Lung (tissue), 12 donors: ENCODE results near the gene BMAL2. TPM values are rescaled to one million over a fixed set of nuclear protein-coding genes. Genes with fewer than 3 reads are reported as not detected.
A peak's percentile ranks its signal among the peaks of the same experiment; 100 is the strongest.

Experiments used
- ATAC-seq: fragments of 200-7000 bp; cut with Tn5 transposase; one replicate; pipeline ENCODE4 v1.9.1; 2020; ENCODE audit warnings: moderate number of reproducible peaks; ENCODE audit not compliant: insufficient read depth, low FRiP score
- DNase-seq, 3 donors: peaks; one replicate each; pipeline ENCODE4 v3.0.0-alpha.2; 2013 to 2017
- H3K27ac ChIP-seq, 2 donors: one replicate each; pipeline ENCODE4 v1.5.1; 2013; ENCODE audit warnings: mild to moderate bottlenecking in 2 of 2, moderate library complexity in 2 of 2, control low read depth in 1 of 2, inconsistent platforms in 1 of 2, low read depth in 1 of 2, low read length in 1 of 2
- H3K27me3 ChIP-seq, 3 donors: one replicate each; pipeline ENCODE4 v1.5.1; 2013; ENCODE audit warnings: low read length in 2 of 3; ENCODE audit not compliant: control insufficient read depth in 3 of 3, insufficient read depth in 3 of 3
- H3K36me3 ChIP-seq, 4 donors: one replicate each; pipeline ENCODE4 v1.5.1; 2013; ENCODE audit warnings: low read length in 4 of 4, mild to moderate bottlenecking in 1 of 4, moderate library complexity in 1 of 4; ENCODE audit not compliant: control insufficient read depth in 4 of 4, insufficient read depth in 4 of 4
- H3K4me1 ChIP-seq, 5 donors: one replicate each; pipeline ENCODE4 v1.5.1; 2013; ENCODE audit warnings: low read length in 5 of 5, mild to moderate bottlenecking in 2 of 5, moderate library complexity in 1 of 5; ENCODE audit not compliant: control insufficient read depth in 5 of 5, insufficient read depth in 5 of 5
- H3K4me3 ChIP-seq: one replicate; pipeline ENCODE4 v1.5.1; 2013; ENCODE audit warnings: mild to moderate bottlenecking, control low read depth, moderate library complexity
- H3K9ac ChIP-seq, 2 donors: one replicate each; pipeline ENCODE4 v1.5.1; 2013; ENCODE audit warnings: low read length in 2 of 2, control low read depth in 1 of 2; ENCODE audit not compliant: insufficient read depth in 1 of 2
- H3K9me3 ChIP-seq, 4 donors: one replicate each; pipeline ENCODE4 v1.5.1; 2013; ENCODE audit warnings: low read length in 3 of 4, mild to moderate bottlenecking in 1 of 4, moderate library complexity in 1 of 4; ENCODE audit not compliant: control insufficient read depth in 4 of 4, insufficient read depth in 3 of 4
- WGBS, 2 donors: extraction: QIAGEN DNeasy Blood & Tissue Kit; methylation state at CpG; one replicate each; pipeline ENCODE4 v1.1.7; 2013; 5-methylcytosine and 5-hydroxymethylcytosine counted together
- polyA plus RNA-seq, 2 donors: library from polyadenylated mRNA; stranded (reverse); fragments of 200-250 nt; gene quantifications; one replicate each; pipeline ENCODE4 v1.2.1, GENCODE V29; 2013
- total RNA-seq, 2 donors: library from RNA; depleted of rRNA in 1 of 2; stranded (reverse); fragments of >200 nt in 1 of 2; gene quantifications; one replicate each; pipeline ENCODE4 v1.2.1, GENCODE V29; 2014 to 2021
- TF ChIP-seq, protein P1 (sequence below): IDR thresholded peaks from 2 replicates; pipeline ENCODE4 v1.5.1; 2012; ENCODE audit warnings: mild to moderate bottlenecking; ENCODE audit errors: control extremely low read depth, extremely low read depth
- donor health status: control.
- donor health status: control.
- donor health status: Bipolar disorder and iron deficiency.
- donor health status: healthy.
- donor health status: DM: yes; HTN: yes; CAD: no.

Gene BMAL2
- total and polyA plus RNA-seq, 4 donors = 1.5 to 7.8 (median 4.4) TPM

DNA sequence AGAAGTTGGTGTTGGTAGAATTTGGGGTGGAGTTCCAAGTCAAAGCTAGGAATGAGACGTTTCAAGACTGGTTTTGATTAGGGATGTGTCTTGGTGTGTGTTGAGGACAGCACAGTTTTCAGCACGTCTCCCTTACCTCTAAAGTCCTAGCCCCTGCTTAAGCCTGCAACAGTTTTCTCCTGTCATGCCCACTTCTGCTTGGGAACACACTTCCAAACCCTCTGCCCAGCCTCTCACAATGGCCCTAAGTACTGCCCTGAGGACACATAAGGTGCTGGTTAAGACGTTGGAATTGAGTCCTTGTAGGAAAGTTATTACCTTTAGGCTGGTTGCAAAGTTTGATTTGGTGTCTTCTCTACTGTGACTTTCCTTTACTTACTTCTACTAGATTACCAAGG is 710 bp upstream of the BMAL2 start:
- no peak overlapping the region for H3K27ac ChIP-seq
- peaks cover 0 to 13% (median 0%) of the 10 kb centered on the region in 5 donors for H3K4me1 ChIP-seq
- TF ChIP-seq, protein P1, sequence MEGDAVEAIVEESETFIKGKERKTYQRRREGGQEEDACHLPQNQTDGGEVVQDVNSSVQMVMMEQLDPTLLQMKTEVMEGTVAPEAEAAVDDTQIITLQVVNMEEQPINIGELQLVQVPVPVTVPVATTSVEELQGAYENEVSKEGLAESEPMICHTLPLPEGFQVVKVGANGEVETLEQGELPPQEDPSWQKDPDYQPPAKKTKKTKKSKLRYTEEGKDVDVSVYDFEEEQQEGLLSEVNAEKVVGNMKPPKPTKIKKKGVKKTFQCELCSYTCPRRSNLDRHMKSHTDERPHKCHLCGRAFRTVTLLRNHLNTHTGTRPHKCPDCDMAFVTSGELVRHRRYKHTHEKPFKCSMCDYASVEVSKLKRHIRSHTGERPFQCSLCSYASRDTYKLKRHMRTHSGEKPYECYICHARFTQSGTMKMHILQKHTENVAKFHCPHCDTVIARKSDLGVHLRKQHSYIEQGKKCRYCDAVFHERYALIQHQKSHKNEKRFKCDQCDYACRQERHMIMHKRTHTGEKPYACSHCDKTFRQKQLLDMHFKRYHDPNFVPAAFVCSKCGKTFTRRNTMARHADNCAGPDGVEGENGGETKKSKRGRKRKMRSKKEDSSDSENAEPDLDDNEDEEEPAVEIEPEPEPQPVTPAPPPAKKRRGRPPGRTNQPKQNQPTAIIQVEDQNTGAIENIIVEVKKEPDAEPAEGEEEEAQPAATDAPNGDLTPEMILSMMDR = no peak
- peaks cover 0 to 5% (median 0%) of the 10 kb centered on the region in 4 donors for H3K36me3 ChIP-seq
- ATAC-seq = no peak
- H3K4me3 ChIP-seq = no peak overlapping the region
- peaks cover 0 to 16% (median 16%) of the 10 kb centered on the region in 3 donors for H3K27me3 ChIP-seq
- H3K9me3 ChIP-seq = no peaks in the 10 kb centered on the region
- no peak overlapping the region for H3K9ac ChIP-seq
- no peak for DNase-seq
- 41 to 55% methylated on average over 3 of the region's 3 CpGs for WGBS, 2 donors

GRCh38 chr12:27332407-27332713 is 276 bp upstream of the BMAL2 start:
- Histone ChIP-seq H3K27ac (no peak overlapping the region), H3K9me3 (no peaks in the 10 kb centered on the region), H3K4me1 (peaks cover 0 to 13% (median 0%) of the 10 kb centered on the region in 5 donors), H3K27me3 (peaks cover 0 to 16% (median 16%) of the 10 kb centered on the region in 3 donors), H3K4me3 (peak overlapping the region; percentile 82), H3K9ac (no peak overlapping the region), H3K36me3 (peaks cover 0 to 4% (median 0%) of the 10 kb centered on the region in 4 donors)
- DNase-seq = no peak
- ATAC-seq = no peak
- 15 to 18% methylated on average over 10 of the region's 10 CpGs for WGBS, 2 donors
- TF ChIP-seq, protein P1 = no peak

DNA sequence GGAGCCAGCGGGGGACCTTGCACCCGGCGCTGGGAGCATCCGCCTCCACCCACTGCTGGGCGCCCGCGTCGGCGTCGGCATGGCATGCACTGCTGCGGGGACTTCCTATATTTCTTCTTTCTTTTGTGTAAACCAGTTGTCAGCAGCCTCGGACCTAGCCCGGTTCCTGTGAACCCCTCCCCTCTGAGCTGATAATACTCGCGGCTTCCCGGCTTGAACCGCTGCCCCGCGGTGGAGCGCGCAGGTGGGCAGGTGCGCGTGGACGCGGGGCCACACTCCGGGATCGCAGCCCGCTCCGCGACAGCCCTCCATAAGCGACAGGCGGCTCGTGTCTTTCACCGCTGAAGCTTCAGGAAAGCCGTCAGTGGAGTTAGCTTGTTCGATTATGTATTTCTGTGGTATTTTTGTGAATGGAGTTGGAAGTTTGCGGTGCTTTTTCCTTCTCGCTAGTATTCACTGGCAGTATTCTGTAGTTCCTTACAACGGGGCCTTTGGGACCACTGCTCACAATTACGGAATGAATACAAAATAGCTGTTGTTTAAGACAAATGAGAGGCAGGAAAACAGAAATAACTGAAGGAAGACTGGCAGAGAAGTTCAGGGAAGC is 870 bp downstream of the BMAL2 start:
- TF ChIP-seq, protein P1 = no peak
- Histone ChIP-seq H3K27ac (no peak overlapping the region), H3K9me3 (no peaks in the 10 kb centered on the region), H3K27me3 (peaks cover 0 to 16% (median 16%) of the 10 kb centered on the region in 3 donors), H3K4me3 (peak overlapping the region; percentile 82), H3K36me3 (no peaks in the 10 kb centered on the region), H3K4me1 (peaks cover 0 to 13% (median 0%) of the 10 kb centered on the region in 5 donors), H3K9ac (no peak overlapping the region)
- DNase-seq (peak; percentile 20 to 29 (median 22)), ATAC-seq (peak; percentile 15)
- WGBS, 2 donors = 1 to 2% methylated on average over 40 of the region's 40 CpGs
